Measurements from ENCODE around the gene C1QTNF3. TPM values are rescaled to one million over a fixed set of nuclear protein-coding genes. Genes with fewer than 3 reads are reported as not detected.
"Not testable (repeated sequence)": the region's sequence is repeated elsewhere in the genome, so short reads cannot be mapped to it uniquely, and the experiment has no call there.

C1QTNF3 gene
- total RNA-seq, 1 donor from 2014 or later, result 3.1 TPM

DNA sequence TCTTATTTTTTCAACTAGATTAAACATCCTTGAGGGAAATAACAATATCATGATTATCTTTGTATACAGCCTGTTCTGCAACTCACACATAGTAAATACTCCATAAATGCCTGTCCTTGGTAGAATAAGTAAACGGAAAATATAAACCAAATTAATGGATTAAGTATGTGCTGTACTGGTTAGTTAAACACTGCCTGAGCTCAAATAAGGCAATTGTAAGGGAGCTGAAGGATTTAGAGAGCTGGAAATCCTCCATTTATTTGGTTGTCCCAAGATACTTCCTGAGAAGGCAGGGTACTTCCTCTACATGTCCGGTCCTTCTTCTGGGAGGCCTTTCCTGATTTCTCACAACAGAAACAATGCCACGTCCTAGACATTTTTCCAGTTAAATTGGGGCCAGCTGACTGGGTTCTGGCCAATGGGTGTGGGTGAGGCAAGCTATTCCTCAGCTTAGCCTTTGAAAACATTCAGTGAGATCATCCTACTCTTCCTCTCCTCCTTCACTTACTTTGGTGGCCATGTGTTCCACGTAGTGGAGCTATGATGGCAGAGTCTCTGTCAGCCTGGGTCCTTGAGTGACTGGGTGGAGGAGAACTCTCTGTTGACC is 8.5 kb upstream of the C1QTNF3 start:
- no peak for DNase-seq (ENCODE audit: low read depth)

DNA sequence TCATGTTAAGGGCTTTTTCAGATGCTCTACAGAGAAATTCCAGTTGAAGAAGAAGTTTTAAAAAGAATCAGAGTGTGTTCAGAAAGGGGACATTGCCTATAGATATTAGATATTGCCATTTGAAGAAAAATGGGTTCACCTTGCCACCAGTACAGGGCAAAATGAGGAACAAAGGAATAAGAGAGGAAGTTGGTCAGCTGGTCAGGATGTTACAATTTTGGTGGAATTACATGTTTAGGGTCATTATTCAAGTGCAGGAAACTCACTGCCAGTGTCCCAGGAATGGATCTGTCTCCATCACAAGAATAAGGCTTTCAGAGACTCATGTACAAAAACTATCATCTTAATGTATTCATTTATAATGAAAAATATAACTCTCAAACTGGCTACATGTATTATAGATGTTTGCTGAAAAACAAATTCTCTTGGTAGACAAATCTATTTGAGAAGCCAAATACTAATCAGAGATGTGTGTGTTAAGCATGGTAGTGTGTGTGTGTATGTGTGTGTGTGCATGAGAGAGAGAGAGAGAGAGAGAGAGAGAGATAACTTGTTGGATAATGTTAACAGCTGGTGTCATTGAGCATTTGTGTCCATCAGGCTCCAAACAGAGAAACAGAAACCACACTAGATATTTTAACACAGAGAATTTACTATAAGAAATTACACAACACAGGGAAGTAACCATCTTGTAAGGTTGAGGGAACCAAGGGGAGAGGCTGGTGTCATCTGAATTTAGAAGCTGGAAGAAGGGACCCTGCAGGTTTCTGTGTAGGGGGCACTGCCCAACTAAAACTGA is 5.0 kb upstream of the C1QTNF3 start:
- no peak for DNase-seq (ENCODE audit: low read depth)

DNA sequence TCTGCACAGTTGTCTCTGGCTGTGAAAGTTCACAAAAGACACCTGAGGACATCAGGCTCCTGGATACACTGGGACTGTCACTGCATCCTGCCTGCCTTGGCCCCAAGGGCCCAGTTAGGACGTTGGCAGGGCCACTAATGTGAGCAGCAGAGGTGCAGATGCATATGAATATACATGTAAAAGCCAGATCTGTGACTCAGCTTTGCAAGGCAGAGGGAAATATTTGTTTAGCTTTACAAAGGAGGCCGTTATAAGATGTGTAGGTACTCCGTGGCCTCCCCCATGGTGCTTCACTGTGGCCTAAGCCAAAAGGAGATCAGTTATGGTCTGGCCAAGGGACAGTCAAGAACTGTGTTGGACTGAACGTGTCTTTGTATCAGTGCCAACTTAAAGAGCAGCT is 4.1 kb upstream of the C1QTNF3 start:
- no peak for DNase-seq (ENCODE audit: low read depth)

DNA sequence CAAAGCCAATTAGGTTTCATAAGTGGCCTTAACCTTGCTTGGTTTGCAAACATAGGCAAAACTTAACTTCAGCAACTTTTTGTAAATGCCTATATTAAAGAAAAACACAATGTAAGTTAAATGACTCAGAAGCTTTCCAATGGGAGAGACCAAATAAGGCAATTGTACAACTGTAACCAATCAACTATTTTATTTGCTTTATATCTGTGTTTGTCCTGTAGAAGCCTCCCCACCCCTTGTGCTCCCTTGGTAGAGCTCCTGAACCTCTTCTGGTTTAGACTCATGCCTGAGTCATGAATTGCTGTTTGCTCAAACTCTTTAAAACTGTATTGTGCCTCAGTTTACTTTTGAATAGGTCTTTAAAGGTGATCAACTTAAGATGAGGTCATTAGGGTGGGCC is 3.0 kb upstream of the C1QTNF3 start:
- DNase-seq (ENCODE audit: low read depth), result peak; percentile 87

DNA sequence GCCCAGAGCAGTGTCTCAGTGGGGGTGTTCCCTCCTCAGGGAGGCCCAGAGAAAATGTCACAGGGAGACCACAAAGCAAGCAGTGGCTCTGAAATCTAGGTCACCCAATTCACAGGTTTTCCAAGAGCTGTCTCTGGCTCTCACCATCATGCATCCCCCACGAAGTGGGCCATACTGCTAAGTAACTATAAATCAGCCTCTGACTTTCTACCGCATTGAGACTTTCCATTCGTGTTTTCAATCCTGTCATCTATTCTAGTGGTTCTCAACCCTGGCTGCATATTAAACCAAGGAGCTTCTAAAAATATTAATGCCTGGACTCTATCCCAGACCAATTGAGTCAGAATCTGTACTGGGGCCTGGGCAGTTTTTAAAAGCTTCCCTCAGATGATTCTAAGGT is 2.0 kb upstream of the C1QTNF3 start:
- DNase-seq (ENCODE audit: low read depth), result no peak

DNA sequence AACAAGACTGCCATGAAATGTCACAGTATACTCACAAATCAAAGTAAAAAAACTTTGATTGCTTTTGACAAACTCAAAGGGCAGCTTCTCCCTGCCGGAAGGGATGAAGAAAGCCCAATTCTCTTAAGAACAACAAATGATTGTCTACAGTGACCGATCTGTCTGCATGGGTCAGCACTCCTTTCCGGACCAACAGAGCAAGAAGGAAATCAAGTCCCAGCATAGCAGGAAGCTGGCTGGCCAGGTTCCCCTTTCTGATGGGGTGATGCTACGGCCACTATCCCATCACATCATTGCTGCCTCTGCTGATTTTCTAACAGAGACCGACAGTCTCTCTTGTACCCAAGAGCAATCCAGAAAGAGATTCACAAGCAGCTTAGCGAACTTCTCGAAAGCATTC is 692 bp downstream of the C1QTNF3 start:
- DNase-seq (ENCODE audit: low read depth), result peak; percentile 77

DNA sequence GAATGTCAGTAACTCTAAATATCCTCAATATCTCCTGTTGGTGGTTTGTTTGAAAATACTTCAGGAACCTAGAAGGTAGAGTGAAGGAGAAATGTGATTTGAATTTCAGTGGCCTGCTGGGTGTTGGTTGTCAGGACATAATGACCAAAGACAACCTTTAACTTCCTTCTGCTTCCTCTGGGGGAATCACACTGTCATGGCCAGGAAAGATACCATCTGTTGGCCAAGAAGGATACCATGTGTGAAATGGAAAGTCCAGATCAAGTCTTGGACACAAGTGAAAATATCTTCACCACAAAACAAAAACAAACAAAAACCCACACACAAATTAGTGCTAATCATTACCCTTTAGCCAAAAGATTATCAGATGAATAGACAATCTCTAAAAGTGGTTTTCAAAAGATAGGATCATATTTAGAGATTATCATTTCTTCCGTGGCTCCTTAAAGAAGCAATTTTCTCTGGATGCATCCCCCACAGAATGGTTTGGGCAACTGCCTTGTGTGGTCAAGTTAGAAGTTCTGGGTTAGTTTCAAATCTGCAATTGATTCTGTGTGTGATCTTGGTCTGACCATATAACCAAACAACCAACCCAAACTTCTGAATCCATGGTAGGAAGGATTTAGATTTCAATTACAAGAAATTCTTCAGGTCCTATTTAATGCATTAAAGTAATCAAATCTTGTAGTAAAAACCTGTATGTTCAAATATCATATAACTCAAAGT is 1.6 kb downstream of the C1QTNF3 start:
- no peak for DNase-seq (ENCODE audit: low read depth)

DNA sequence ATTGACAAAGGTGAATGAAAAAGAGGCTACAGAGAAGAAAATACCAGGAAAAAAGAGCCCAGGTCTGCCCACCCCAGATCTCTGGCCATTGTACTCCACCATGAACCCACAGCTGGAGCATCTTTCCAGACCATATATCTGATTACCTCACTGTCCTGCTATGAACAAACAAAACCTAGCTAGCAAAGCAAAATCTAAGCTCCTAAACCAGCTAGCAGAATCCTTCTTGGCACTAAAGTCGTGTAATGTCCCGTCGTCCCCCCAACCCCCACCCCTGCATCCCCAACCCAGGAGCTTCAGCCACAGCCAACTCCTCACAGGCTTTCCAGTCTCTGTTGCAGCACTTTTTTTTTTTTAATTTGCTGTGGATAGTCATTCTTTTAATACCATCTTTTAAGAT is 2.5 kb downstream of the C1QTNF3 start:
- no peak for DNase-seq (ENCODE audit: low read depth)

DNA sequence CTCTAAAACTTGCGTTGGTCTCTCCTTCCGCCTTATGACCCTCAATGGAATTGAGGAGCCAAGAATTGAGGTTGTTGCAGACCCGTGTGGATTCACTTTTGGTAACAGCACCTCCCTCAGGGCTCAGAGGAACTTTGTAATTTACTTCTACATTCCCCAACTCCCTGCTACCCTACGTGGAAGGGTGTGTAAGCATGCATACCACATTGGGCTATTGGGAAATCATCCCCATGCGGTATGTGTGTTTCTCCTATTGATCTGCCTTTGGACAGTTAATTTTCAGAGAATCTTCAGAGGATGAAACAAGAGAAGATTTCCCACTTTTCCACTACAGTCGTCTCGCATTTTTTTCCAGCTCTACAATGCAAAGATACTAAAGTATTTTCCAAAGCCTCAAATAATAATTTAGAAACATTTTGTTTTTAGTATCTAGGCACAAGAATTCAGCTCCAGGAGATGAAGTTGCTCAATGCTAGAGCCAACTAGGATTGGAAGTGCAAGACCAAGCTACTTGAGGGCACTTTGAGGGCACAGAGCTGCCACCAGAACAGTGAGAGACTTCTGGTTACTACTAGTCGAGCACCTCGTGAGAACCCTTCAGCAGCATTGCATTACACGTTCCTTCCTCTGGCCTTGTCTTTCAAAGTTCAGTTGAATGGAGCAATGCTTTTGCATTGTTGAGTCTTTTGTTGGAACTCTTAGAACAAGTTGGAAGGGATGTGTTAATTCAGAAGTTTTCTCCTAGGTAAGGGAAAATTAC is 3.4 kb downstream of the C1QTNF3 start:
- no peak for DNase-seq (ENCODE audit: low read depth)

DNA sequence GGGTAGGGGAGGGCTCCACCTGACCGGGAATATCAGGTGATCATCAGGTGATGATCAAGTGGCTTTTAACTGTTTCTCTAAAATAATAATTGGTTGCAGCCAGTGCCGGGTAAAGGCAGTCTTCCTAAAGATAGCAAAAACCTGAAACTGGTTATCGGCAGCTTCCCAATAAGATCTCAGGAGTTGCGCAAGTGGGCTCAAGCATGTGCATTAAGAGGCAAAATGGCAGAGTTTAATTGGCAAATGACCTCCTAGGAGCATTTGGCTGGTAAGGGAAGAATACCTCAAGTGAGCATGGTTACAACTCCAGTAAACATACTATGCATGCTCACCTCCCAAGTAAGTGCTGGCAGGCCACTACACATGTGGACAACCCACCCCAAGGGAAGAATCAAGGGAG is 4.2 kb downstream of the C1QTNF3 start:
- DNase-seq (ENCODE audit: low read depth), result no peak

DNA sequence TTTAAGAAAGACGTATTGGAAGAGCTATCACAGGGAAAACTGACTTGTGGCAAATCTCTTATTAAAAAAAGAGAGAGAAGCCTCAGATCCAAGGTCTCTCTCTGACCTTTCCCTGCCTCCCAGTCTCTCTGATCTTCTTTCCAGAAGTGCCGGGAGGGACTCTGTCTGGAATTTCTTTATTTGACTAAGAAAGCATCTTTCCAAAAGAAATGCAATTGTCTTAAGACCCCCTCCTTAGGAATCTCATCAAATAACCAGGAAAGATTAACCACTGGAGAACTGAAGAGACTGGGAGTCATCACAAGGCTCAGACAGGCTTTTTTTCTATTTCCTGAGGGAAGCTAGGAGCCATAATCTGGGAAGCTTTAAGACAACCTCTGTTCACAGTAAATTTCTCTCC is 4.6 kb downstream of the C1QTNF3 start:
- no peak for DNase-seq (ENCODE audit: low read depth)

DNA sequence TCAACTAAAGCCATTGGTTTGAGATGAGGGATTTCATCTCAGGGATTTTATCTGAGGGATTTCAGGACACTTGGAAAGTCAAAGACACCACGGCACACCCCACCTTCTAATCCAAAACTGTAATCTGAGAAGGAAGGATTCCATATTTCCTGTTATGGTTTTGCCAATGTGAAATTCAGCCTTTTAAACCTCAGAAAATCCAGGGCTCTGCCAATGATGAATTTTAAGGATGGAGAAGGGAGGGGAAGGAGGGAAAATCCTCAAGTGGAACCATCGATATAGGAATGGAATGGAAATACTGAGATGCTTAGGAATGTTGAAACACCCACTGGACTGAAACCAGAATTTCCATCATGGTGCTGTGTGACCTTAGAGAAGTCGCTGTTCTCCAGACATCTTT is 5.3 kb downstream of the C1QTNF3 start:
- DNase-seq (ENCODE audit: low read depth), result no peak

DNA sequence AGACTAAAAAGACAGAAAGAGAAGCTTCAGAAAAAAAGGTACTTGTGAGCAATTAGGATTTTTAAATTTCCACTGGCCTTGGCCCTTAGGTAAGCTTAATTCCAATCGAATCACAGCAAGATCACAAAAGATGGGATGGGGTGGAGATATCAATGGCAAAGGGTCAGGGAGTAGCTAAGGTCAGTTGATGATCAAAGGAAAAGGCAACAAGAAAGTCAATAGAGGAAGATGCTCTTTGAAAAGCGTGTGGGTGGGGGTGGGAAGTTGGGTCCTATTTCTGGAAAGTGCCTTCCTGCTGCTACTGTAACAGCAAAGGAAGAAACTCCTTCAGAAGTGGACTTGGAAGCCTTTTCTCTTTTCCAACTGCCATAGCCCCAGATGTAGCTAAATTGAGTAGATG is 7.3 kb downstream of the C1QTNF3 start:
- DNase-seq (ENCODE audit: low read depth), result no peak

DNA sequence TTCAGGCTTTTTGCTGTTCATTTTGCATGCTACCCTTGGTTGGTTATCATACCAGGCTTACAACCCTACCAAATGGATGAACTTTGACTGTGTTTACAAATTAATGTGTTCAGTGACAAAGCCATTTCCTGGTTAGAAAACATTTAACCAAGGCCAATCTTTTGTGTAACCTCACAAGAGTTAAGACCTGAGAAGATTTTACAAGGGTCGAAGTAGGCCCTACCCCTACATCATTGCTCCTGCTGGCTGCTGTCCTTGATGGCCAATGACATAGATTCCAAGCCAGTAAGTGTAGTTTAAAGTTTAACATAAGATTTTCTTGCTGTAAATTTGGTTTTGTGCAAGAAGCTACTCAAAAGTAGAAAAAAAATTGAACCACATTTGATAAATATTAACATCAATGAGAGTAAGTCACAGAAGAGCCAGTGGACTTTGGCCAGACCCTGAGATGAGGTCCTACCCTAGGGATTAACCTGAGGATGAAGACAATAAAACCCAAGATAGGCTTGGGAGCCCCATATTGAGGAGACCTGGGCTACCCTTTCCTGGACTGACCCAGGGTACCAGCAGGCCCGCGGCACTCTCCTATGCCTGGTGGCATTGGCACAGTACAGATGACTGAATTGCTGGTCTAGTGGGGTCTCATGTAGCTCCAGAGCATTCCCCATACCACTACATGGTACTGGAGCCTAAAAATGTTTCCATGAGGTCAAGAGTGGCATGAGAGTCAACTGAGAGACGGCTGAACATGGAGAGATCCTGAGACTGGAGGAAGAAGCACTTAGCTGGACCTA is 8.3 kb downstream of the C1QTNF3 start:
- DNase-seq (ENCODE audit: low read depth), result peak; percentile 81

DNA sequence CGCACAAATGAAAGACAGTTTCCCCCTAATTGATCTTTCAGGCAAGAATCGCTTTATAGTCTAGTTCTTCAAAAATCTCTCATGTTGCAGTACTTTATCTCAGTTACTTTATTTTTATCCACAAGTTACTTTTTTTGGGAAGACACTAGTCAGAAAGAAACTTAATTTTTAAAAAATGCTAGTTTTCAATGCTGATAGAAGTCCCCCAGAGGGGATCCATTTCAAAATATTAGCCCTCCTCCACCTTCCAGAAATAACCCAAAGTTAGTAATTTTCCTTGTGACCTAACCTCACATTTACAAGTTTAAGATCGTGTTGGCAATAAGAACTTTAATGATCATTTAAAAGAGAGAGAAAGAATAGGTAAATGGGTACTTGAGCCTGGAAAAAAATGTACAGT is 11.0 kb downstream of the C1QTNF3 start:
- no peak for DNase-seq (ENCODE audit: low read depth)

DNA sequence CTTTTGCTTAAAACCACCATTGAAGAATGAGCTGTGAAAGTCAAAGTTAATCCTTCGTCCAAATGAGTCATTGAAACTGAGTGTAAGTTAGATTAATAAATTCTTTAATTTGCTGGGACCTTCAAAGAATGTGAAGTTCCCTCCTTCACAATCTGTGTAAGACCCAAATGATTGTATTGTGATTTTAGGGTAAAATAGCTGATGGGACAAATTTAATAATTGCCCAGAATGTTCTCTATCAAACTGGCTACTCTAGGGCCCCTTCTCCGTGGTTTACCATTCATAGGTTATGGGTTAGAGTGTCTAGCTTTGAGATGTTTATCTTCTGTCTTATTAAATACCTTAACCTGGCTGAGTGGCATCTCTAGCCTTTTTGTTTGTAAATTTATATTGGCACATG is 11.9 kb downstream of the C1QTNF3 start:
- DNase-seq (ENCODE audit: low read depth), result no peak

DNA sequence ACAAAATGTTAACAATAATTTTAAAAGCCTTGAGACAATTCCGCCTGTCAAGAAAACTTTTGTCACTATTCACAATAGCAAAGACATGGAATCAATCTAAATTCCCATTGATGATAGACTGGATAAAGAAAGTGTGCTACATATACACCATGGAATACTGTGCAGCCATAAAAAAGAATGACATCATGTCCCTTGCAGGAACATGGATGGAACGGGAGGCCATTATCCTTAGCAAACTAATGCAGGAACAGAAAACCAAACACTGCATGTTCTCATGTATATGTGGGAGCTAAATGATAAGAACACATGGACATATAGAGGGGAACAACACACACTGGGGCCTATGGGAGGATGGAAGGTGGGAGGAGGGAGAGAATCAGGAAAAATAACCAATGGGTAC is 12.4 kb downstream of the C1QTNF3 start:
- DNase-seq (ENCODE audit: low read depth), result not testable (repeated sequence)

DNA sequence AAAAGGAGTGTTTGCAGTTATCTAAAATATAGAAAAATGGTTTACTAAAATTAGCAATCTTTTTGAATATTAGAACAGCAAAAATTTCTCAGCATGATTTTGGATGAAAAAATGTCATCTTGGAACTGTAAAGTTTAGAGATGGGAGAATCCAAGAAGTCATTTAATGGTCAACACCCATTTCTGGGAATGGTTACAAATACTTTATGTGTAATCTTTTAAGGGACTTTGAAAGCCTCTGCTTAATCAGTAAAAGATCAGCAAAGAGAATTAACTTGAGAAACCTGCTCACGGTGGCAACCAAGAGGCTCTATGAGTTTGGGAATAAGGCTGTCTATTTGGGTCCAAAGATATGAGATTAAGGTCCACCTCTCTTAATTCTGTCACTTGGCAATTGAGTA is 13.0 kb downstream of the C1QTNF3 start:
- peak; percentile 76 for DNase-seq (ENCODE audit: low read depth)

DNA sequence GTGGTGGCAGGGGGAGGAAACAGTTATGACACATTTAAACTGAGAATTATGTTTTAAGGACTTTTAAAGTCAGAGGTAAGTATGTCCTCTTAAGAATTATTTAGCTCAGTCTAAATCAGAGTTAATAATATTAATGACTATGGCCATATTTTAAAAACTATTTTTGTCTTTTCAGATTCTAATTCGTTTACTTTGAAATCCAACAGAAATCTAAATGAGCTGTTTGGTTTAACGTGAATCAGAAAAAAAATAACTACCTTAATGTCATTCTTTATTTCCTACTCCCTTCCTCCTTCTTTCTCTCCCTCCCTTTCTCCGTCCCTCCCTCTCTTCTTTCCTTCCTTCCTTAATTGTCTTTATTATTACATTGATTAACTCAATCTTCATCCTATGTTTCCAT is 14.7 kb downstream of the C1QTNF3 start:
- no peak for DNase-seq (ENCODE audit: low read depth)

DNA sequence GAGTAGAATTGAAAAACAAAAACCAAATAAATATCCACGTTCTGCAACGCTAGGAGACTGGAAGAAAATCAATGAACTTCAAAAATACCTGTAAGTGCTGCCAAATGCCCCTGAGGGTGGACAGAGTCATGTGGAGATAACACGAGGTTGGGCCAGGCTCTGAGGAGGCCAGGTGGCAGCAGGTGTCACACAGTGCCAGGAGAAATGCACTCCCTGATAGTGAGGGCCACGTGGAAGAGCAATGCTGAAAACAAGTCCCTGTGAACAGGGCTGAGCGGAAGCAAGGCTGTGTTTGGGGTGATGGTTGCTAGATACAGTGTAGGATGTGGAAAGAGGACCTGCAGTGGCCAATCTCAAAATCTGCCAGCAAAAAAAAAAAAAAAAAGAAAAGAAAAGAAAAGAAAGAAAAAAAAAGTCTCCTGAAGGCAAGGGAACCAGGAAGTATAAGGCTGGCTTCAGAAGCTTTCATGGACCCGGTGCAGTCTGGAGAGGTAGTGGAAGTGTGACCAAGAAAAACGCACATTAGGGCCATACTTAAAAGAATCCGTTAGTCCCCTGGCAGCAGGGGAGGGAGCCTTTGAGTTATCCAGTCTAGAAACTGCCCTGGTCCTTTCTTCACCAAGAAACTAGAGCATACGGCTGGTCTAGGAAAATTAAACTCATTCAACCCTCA is 16.8 kb downstream of the C1QTNF3 start:
- DNase-seq (ENCODE audit: low read depth), result no peak

DNA sequence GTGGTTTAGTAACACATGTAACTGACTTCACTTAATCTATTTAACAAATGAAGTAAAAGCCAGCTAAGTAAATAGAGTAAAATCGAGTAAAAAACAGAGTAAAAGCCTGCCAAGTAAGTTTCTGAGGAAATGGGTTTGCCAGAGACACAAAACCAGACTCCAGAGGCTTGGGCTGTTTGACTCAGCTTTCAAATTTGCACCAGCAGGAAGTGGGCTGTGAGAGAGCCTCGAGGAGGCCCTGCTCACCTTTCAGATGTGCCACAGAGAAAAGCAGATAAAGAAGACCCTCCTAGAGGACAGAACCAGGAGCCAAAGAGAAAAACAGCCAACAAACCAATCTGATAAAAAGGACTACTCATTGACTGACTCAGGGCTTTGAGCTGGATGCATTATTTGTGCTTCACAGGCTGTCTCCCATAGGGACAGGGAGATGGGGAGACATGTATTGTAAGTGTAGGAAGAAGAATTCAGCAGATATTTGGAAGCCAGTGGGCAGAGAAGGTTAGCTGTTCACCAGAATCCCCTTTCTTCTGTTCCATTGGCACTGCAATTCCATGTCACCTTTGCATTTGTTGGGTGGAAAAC is 20.8 kb downstream of the C1QTNF3 start:
- DNase-seq (ENCODE audit: low read depth), result no peak

Measured in renal cortical epithelial cell (primary cell).